GM13976 (cell line): ENCODE measurements around the gene DPP6.

Experiments
- DNase-seq: peaks from one replicate; pipeline ENCODE4 v3.0.0; 2012; ENCODE audit warnings: low spot score
- in situ Hi-C: fragments of 300-500 bp; cut with MboI; formaldehyde crosslinking; loops from one replicate; pipeline ENCODE4 v1.12.0; 2022; ENCODE audit warnings: low sequenced_read_pairs, mixed read lengths, inconsistent platforms; ENCODE audit not compliant: unreplicated experiment
- TF ChIP-seq, protein P1 (sequence below): IDR thresholded peaks from 2 replicates; pipeline ENCODE4 v1.5.1; 2012; ENCODE audit warnings: borderline replicate concordance, mild to moderate bottlenecking; ENCODE audit not compliant: insufficient read depth; ENCODE audit errors: extremely low read depth, missing control alignments, control extremely low read depth

Gene DPP6

DNA sequence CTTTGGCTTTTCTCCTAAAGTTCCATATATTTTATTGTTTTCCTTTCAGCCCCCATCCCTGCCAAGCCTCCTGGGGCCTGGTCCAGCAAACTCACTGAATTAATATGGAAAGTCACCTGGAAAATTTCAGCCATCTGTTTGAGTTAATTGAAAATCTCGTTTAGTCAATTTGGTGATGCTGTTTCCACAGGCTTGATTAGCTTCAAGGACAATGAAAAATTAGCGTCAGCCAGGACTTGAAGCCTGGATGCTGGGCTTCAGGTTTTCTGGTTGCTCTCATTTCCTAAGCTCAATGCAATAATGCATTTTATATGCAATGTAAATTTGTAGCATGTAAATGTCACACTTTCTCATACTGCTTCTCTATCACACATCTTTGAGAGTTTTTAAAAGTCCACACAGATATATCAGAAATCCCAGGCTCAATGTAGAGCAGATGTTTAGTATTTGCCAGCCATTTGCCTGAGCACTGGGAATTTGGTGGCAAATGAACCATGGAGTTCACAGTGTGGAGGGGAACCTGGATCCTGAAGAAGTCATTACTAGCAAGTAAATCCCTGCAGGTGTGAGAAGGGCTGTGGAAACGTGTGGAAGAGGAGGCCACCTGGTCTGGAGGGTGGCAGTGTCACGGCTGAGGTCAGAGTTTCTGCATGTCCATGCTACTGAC, 722.2 kb downstream of the DPP6 start:
- no peak for DNase-seq

DNA sequence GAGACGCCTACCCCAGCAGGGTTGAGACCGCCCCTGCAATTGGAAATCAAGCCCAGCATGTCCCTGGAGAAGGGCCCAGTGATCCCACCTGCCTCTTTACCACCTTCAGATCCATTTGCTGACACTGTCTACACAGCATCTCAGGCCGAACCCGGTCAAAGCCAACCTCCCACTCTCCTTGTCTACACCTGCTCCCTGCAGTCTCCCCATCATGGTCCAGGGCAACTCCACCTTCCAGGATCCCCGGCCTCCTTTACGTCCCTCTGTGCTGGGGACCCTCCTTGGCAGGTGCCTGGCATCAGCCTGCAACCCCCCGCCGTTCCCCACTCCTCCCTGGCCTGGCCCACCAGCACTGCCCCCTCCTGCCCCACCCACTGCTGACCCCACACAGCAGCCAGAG, 723.5 kb downstream of the DPP6 start:
- TF ChIP-seq, protein P1, sequence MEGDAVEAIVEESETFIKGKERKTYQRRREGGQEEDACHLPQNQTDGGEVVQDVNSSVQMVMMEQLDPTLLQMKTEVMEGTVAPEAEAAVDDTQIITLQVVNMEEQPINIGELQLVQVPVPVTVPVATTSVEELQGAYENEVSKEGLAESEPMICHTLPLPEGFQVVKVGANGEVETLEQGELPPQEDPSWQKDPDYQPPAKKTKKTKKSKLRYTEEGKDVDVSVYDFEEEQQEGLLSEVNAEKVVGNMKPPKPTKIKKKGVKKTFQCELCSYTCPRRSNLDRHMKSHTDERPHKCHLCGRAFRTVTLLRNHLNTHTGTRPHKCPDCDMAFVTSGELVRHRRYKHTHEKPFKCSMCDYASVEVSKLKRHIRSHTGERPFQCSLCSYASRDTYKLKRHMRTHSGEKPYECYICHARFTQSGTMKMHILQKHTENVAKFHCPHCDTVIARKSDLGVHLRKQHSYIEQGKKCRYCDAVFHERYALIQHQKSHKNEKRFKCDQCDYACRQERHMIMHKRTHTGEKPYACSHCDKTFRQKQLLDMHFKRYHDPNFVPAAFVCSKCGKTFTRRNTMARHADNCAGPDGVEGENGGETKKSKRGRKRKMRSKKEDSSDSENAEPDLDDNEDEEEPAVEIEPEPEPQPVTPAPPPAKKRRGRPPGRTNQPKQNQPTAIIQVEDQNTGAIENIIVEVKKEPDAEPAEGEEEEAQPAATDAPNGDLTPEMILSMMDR = no peak
- DNase-seq = no peak
- in situ Hi-C loops = no loop called here

More for the DNA sequence above, 722.2 kb downstream of the DPP6 start:
- TF ChIP-seq, protein P1 = no peak
- in situ Hi-C loops = no loop called here

DNA sequence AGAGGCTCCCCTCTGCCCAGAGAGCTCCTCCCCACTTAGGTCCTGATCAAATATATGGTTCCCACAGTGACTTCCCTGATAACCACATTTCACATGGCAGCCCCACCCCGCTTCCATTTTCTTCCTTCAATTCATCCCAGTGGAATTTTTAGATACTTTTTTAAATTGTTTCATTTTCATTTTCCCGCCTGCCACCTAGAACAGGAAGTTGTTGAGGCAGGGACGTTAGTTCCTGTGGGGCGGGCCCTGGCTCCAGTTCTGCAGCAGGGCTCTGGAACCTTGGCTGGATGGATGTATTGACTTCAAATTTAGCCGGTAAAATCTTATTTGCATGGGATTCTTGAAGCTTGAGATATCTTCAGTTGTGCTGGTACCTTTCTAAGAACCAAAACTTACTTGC, 724.2 kb downstream of the DPP6 start:
- no peak for DNase-seq
- in situ Hi-C loops = no loop called here
- TF ChIP-seq, protein P1 = no peak

DNA sequence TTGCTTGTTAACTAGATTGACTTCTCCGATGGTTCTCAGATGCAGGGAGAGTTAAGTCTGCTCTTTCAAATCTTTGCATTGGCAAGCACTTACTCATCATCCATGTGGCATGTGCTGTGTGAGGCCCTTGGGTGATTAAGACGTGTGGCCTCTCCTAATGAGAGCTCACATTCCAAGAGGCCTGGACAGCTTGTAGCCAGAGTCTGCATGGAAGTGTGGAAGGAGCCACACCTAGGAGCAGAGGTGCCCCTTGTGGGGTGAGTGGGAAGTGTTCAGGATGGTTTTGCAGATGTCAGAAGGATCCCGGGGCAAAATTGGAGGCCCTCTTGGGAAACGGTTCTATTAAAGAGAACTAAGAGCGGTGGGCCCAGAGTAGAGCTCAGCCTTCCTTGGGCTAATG, 724.8 kb downstream of the DPP6 start:
- in situ Hi-C loops = no loop called here
- TF ChIP-seq, protein P1 = no peak
- no peak for DNase-seq

DNA sequence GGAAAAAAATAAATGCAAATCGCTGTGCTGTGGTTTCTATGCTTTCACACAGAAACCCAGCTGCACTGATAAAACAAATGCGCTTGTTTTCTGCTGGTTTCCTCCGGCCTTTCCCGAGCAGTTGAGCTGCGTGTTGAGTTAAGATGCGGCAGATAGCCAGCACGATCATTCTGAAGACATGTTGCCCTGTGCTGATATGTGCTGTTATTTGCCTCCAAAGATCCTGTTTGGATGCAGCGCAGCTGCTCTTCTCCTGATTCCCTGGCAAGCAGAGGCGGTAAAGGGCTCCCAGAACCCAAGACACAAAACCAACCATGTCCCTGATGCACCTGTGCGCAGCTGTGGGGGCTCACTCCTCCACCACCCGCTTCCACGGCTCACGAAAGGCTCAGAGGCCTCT, 725.3 kb downstream of the DPP6 start:
- no peak for DNase-seq
- TF ChIP-seq, protein P1 = no peak
- in situ Hi-C loops = no loop called here

- TF ChIP-seq, protein P1 = no peak
- DNase-seq = no peak
- in situ Hi-C loops = no loop called here
Measured at GRCh38 chr7:154777908-154778307, 725.7 kb downstream of the DPP6 start.
